ENCODE data around the gene DDRGK1. TPM values are rescaled to one million over a fixed set of nuclear protein-coding genes. Genes with fewer than 3 reads are reported as not detected.
"Not testable (repeated sequence)": the region's sequence is repeated elsewhere in the genome, so short reads cannot be mapped to it uniquely, and the experiment has no call there.

DDRGK1 gene
- total RNA-seq, 6 experiments from 2014 or later: 30.3 to 68.3 (median 31.5) TPM

DNA sequence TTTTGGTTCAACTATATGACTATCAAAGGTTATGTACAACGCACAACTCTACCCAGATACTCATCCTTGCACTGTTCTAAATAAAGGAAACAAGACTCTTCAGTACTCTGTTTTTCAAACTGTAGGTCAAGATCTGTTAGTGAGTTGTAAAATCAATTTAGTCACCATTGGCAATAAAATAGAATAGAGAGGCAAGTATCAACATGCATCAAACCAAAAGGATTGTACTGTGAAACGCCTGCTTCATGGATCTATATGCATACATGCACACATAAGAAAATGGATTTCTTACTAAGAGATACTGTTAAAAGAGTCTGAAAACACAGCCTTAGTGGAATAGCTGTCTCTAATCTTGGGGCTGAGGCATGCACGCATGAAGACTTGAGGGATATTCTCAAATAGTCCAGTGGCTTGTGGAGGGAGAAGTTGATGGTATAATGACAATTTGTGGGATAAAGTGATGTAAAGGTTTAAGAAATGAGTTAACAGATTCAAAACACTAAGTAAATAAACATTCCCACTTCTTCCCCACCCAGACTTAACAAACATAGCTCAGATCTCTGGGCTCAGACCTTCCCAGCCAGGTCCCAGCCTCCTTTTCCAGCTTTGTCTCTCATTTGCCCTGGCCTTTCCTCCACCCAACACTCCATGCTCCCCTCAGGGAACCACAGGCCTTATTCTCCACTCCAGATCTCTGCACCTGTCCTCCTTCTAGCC is 20.4 kb downstream of the DDRGK1 start:
- Mint-ChIP-seq H3K36me3 (ENCODE audit: low read depth) (no peaks in the 10 kb centered on the region), H3K9me3 (no peaks in the 10 kb centered on the region), H3K4me1 (ENCODE audit: low read depth) (no peaks in the 10 kb centered on the region), H3K27me3 (ENCODE audit: insufficient read depth) (no peaks in the 10 kb centered on the region), H3K27ac (no peak overlapping the region), H3K4me3 (no peak overlapping the region)
- DNase-seq: no peak
- TF ChIP-seq, protein P1, sequence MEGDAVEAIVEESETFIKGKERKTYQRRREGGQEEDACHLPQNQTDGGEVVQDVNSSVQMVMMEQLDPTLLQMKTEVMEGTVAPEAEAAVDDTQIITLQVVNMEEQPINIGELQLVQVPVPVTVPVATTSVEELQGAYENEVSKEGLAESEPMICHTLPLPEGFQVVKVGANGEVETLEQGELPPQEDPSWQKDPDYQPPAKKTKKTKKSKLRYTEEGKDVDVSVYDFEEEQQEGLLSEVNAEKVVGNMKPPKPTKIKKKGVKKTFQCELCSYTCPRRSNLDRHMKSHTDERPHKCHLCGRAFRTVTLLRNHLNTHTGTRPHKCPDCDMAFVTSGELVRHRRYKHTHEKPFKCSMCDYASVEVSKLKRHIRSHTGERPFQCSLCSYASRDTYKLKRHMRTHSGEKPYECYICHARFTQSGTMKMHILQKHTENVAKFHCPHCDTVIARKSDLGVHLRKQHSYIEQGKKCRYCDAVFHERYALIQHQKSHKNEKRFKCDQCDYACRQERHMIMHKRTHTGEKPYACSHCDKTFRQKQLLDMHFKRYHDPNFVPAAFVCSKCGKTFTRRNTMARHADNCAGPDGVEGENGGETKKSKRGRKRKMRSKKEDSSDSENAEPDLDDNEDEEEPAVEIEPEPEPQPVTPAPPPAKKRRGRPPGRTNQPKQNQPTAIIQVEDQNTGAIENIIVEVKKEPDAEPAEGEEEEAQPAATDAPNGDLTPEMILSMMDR (IDR thresholded peaks at IDR 0.05): no peak

DNA sequence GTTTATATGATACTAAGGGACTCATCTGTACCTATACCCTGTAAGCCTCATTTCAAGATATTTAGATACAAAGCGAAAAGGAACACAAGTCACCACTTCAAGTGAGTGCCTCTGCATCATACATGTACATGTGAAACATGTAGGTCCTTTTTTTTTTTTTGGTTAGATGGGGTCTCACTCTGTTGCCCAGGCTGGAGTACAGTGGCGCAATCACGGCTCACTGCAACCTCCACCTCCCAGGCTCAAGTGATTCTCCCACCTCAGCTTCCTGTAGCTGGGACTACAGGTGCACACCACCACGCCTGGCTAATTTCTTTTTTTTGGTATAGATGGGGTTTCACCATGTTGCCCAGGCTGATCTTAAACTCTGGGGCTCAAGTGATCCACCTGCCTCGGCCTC is 22.1 kb downstream of the DDRGK1 start:
- DNase-seq; H3K27me3 Mint-ChIP-seq (ENCODE audit: insufficient read depth); H3K27ac Mint-ChIP-seq; H3K4me1 Mint-ChIP-seq (ENCODE audit: low read depth); H3K9me3 Mint-ChIP-seq; H3K36me3 Mint-ChIP-seq (ENCODE audit: low read depth); H3K4me3 Mint-ChIP-seq: not testable (repeated sequence)

DNA sequence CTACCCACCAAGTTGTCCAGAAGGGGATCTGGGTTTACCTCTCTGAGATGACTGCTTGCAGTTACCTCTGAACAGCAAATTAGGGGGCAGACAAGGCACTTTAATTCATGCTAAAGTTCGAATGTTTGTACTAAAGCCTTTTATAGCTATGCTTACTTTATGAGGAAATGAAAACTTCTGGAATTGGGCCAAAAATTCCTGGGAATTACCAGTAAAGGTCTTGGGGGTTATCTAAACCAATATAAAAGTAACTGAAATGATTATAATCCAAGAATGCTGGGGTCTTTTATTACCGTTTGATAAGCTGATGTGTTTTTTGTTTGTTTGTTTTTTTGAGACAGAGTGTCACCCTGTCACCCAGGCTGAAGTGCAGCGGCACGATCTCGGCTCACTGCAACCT is 23.2 kb downstream of the DDRGK1 start:
- Mint-ChIP-seq H3K9me3 (no peaks in the 10 kb centered on the region), H3K36me3 (ENCODE audit: low read depth) (no peaks in the 10 kb centered on the region), H3K4me1 (ENCODE audit: low read depth) (no peaks in the 10 kb centered on the region), H3K27ac (no peak overlapping the region), H3K27me3 (ENCODE audit: insufficient read depth) (no peaks in the 10 kb centered on the region), H3K4me3 (no peak overlapping the region)
- TF ChIP-seq, protein P1 (IDR thresholded peaks at IDR 0.05): no peak
- DNase-seq: no peak

DNA sequence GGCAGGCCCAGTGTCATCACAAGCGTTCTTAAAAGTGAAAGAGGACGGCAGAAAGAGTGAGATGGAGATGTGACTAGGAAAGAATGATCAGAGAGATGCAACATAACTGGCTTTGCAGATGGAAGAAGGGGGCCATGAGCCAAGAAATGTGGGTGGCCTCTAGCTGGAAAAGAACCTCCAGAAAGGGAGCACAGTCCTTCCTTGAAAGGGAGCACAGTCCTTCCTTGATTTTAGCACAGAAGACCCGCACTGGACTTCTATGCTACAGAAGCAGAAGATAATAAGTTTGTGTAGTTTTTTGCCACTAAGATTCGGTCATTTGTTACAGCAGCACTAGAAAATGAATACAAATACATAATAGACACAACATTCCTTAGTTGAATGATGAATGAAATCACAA is 24.2 kb downstream of the DDRGK1 start:
- H3K27me3 Mint-ChIP-seq (ENCODE audit: insufficient read depth): 0 out of 2 replicates have a peak, but pooled peaks cover 3% of the 10 kb centered on the region
- no peaks in the 10 kb centered on the region for H3K36me3 Mint-ChIP-seq (ENCODE audit: low read depth)
- H3K27ac Mint-ChIP-seq: 0 out of 2 replicates have a peak overlapping the region, but pooled peaks have one; percentile 5
- DNase-seq: no peak
- TF ChIP-seq, protein P1 (IDR thresholded peaks at IDR 0.05): no peak
- peaks cover 3% of the 10 kb centered on the region for H3K4me1 Mint-ChIP-seq (ENCODE audit: low read depth)
- no peaks in the 10 kb centered on the region for H3K9me3 Mint-ChIP-seq
- no peak overlapping the region for H3K4me3 Mint-ChIP-seq

DNA sequence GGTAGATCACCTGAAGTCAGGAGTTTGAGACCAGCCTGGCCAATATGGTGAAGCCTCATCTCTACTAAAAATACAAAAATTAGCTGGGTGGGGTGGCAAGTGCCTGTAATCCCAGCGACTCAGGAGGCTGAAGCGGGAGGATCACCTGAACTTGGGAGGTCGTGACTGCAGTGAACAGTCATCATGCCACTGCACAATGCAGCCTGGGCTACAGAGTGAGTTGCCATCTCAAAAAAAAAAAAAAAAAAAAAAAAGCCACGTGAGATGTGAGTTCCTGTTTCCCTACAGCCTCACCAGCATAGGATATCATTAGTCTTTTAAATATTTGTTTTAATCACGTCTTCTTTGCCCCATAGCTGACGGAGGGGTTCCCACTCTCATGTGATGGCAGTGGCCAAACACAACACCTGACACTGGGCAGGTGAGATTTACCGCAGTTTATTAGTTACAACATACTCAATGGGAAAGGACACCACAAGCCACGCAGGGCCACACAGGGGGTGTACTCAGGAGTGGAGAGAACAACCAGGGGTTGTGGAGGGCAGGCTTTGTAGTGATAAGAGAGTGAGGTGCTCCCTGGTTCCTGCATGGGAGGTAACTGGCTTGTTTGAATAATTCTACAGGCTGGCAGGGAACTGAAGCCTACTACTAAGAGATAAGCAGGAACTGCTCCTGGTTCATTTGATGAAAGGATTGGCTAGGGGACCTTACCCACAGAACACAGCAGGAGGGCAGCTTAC is 26.6 kb downstream of the DDRGK1 start:
- H3K27me3 Mint-ChIP-seq (ENCODE audit: insufficient read depth): 0 out of 2 replicates have a peak, but pooled peaks cover 4% of the 10 kb centered on the region
- H3K9me3 Mint-ChIP-seq: no peaks in the 10 kb centered on the region
- H3K36me3 Mint-ChIP-seq (ENCODE audit: low read depth): no peaks in the 10 kb centered on the region
- no peak overlapping the region for H3K4me3 Mint-ChIP-seq
- H3K27ac Mint-ChIP-seq: no peak overlapping the region
- TF ChIP-seq, protein P1 (IDR thresholded peaks at IDR 0.05): no peak
- DNase-seq: no peak
- H3K4me1 Mint-ChIP-seq (ENCODE audit: low read depth): peaks cover 14% of the 10 kb centered on the region

DNA sequence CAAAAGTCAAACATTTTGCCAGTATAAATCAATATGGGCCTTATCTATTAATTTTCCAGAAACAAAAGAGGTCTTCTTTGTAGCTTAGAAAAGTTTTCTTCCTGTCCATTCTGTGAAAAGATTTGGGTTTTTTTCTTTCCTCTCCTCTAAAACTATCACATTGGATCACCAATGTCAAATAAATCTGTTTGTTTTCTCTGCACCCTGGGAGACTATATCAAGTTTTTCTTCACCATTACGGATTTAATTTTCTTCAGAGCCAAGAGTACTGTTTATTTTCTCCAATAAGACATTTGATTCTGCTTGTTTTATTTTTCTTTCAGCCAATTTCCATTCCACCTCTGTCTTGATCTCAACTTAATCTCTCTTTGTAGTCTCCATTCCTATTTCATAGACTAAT is 29.2 kb downstream of the DDRGK1 start:
- Mint-ChIP-seq H3K27ac (no peak overlapping the region), H3K27me3 (ENCODE audit: insufficient read depth) (peaks cover 6% of the 10 kb centered on the region; the same call in 1 of the 2 replicates), H3K4me1 (ENCODE audit: low read depth) (peaks cover 14% of the 10 kb centered on the region), H3K9me3 (no peaks in the 10 kb centered on the region), H3K4me3 (peak overlapping the region; percentile 11; the same call in 1 of the 2 replicates), H3K36me3 (ENCODE audit: low read depth) (no peaks in the 10 kb centered on the region)
- no peak for DNase-seq
- TF ChIP-seq, protein P1 (IDR thresholded peaks at IDR 0.05): no peak
